Measurements from ENCODE around the gene TRMT2A.

The TRMT2A gene

DNA sequence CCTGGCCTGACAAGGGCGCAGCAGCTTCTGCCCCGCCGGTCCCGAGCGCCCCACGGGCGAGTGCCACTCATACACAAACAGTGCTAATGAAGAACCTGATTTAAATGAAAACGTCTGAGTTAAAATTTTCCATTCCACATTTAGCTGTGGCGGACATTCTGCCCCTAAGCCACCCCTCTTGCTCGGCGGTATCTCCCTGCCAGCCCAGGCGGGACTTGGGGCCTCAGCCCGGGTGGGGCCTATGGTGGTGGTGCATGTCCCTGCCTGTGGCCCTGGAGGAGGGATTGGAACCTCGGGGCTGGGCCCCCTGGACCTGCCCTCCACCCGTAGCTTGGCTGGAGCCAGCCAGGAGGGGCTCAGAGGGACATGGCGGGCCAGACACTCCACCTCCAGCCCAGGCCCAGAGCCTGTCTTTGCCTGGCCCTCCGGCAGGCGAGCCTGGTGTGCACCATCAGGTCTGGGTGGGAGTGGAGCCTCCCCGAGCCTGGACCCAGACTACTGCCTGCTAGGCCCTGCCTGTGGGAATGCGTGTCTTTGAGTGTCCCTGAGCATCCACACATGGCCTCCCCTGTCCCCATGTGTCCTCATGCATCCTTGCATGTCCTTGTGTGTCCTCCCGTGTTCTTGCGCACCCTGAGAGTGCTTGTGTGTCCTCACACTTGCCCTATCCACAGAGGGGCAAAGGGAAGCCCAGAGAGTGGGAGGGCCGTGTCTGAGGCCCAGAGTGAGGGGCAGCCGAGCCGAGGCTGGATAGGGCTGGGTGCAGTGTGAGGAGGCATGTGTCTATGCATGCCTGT is 19.0 kb upstream of the TRMT2A start:
- Histone ChIP-seq H3K4me1 (ENCODE audit: insufficient read depth, low read length) (peaks cover 19% of the 10 kb centered on the region), H3K9me3 (ENCODE audit: low read length) (no peaks in the 10 kb centered on the region), H3K27me3 (ENCODE audit: insufficient read depth, low read length) (no peaks in the 10 kb centered on the region), H3K4me3 (ENCODE audit: low read length) (no peak overlapping the region), H3K36me3 (ENCODE audit: insufficient read depth, low read length) (peaks cover 4% of the 10 kb centered on the region), H2AFZ (ENCODE audit: low read depth, low read length) (no peak overlapping the region)

GRCh38 chr22:20135265-20135664 is 18.2 kb upstream of the TRMT2A start:
- Histone ChIP-seq H3K36me3 (ENCODE audit: insufficient read depth, low read length) (peaks cover 4% of the 10 kb centered on the region), H3K27me3 (ENCODE audit: insufficient read depth, low read length) (no peaks in the 10 kb centered on the region), H3K9me3 (ENCODE audit: low read length) (no peaks in the 10 kb centered on the region), H3K4me1 (ENCODE audit: insufficient read depth, low read length) (peaks cover 24% of the 10 kb centered on the region), H3K4me3 (ENCODE audit: low read length) (no peak overlapping the region), H2AFZ (ENCODE audit: low read depth, low read length) (no peak overlapping the region)

DNA sequence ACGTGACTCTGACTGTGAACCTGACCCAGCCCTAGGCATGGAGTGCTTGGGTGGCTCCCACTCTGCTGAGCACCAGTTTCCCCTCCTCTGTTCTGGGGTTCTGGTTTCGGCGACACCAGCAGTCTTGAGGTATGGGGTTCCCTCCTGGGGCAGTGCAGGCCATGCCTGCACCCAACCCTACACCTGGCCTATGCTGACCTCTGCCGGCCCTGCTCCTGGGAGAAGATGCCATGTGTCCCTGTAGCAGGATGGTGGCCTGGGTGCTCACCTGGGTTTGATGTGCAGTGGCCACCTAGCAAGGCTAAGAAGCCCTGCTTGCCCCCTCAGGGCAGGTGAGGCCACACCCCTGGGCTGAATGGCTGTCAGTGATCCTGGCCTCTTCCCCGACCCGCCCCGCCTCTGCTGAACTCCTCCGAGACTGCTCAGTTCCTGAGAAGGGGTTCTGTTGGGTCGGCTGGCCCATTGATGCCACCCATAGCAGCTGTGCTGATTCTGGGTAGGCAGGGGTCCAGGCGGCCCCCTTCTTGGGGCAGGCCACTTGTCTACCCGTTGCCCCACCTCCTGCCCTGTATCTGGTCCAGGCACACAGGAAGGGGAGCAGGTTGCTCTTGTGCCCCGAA is 17.0 kb upstream of the TRMT2A start:
- no peaks in the 10 kb centered on the region for H3K27me3 ChIP-seq (ENCODE audit: insufficient read depth, low read length)
- H3K4me3 ChIP-seq (ENCODE audit: low read length): no peak overlapping the region
- no peaks in the 10 kb centered on the region for H3K36me3 ChIP-seq (ENCODE audit: insufficient read depth, low read length)

DNA sequence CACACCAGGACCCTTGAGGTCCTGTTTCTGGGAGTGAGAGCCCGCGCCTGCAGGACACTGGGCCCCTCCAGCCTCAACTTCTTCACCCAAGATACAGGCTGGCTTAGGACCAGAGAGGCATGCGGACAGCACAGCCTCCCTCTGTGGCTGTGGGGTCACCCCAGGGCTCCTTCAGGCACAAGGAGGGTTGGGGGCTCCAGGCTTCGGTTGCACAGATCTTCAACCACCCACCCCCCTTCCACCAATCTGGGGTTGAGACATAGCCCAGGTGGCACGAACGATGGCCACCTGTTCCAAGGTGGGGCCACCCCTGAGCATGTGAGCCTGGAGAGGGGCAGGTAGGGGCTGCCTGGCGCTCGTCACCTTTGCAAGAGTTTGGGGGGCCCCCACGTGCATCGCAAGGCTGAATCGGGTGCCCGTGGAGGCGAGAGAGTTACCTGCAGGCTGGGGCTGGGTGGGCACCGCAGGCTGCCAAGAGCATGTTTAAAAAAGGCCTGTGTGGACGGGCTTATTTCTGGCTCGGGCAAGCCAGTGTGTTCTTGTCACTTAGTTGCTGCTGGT is 15.7 kb upstream of the TRMT2A start:
- Histone ChIP-seq H3K36me3 (ENCODE audit: insufficient read depth, low read length) (no peaks in the 10 kb centered on the region), H3K4me3 (ENCODE audit: low read length) (peak overlapping the region; percentile 70), H3K27me3 (ENCODE audit: insufficient read depth, low read length) (no peaks in the 10 kb centered on the region), H2AFZ (ENCODE audit: low read depth, low read length) (no peak overlapping the region), H3K9me3 (ENCODE audit: low read length) (no peaks in the 10 kb centered on the region), H3K4me1 (ENCODE audit: insufficient read depth, low read length) (peaks cover 23% of the 10 kb centered on the region)

More for the DNA sequence above, 17.0 kb upstream of the TRMT2A start:
- H2AFZ ChIP-seq (ENCODE audit: low read depth, low read length): no peak overlapping the region
- peaks cover 24% of the 10 kb centered on the region for H3K4me1 ChIP-seq (ENCODE audit: insufficient read depth, low read length)
- no peaks in the 10 kb centered on the region for H3K9me3 ChIP-seq (ENCODE audit: low read length)

- H3K4me3 ChIP-seq (ENCODE audit: low read length): peak overlapping the region; percentile 70
- peak overlapping the region; percentile 31 for H2AFZ ChIP-seq (ENCODE audit: low read depth, low read length)
- H3K36me3 ChIP-seq (ENCODE audit: insufficient read depth, low read length): peaks cover 3% of the 10 kb centered on the region
- H3K27me3 ChIP-seq (ENCODE audit: insufficient read depth, low read length): no peaks in the 10 kb centered on the region
- no peaks in the 10 kb centered on the region for H3K9me3 ChIP-seq (ENCODE audit: low read length)
- peaks cover 17% of the 10 kb centered on the region for H3K4me1 ChIP-seq (ENCODE audit: insufficient read depth, low read length)
Measured at GRCh38 chr22:20131859-20132685, 15.0 kb upstream of the TRMT2A start.

- peaks cover 14% of the 10 kb centered on the region for H3K4me1 ChIP-seq (ENCODE audit: insufficient read depth, low read length)
- peaks cover 6% of the 10 kb centered on the region for H3K36me3 ChIP-seq (ENCODE audit: insufficient read depth, low read length)
- peak within 1 kb of the TSS; percentile 73 for H3K4me3 ChIP-seq (ENCODE audit: low read length)
- H2AFZ ChIP-seq (ENCODE audit: low read depth, low read length): peak within 1 kb of the TSS; percentile 78
- no peaks in the 10 kb centered on the region for H3K27me3 ChIP-seq (ENCODE audit: insufficient read depth, low read length)
- no peaks in the 10 kb centered on the region for H3K9me3 ChIP-seq (ENCODE audit: low read length)
Measured at GRCh38 chr22:20131597-20131858, 14.5 kb upstream of the TRMT2A start, which contains the start of gene ZDHHC8. ZDHHC8 (plus strand) TSS chr22:20131804; CDS start chr22:20131948, 144 bp downstream.

GRCh38 chr22:20130731-20131596 is 13.9 kb upstream of the TRMT2A start:
- Histone ChIP-seq H3K4me1 (ENCODE audit: insufficient read depth, low read length) (peaks cover 14% of the 10 kb centered on the region), H3K27me3 (ENCODE audit: insufficient read depth, low read length) (no peaks in the 10 kb centered on the region), H3K9me3 (ENCODE audit: low read length) (no peaks in the 10 kb centered on the region), H3K36me3 (ENCODE audit: insufficient read depth, low read length) (peaks cover 11% of the 10 kb centered on the region), H2AFZ (ENCODE audit: low read depth, low read length) (peak overlapping the region; percentile 78), H3K4me3 (ENCODE audit: low read length) (peak overlapping the region; percentile 73)

- Histone ChIP-seq H3K36me3 (ENCODE audit: insufficient read depth, low read length) (peaks cover 18% of the 10 kb centered on the region), H3K9me3 (ENCODE audit: low read length) (no peaks in the 10 kb centered on the region), H3K27me3 (ENCODE audit: insufficient read depth, low read length) (no peaks in the 10 kb centered on the region), H3K4me1 (ENCODE audit: insufficient read depth, low read length) (peaks cover 14% of the 10 kb centered on the region), H3K4me3 (ENCODE audit: low read length) (peak overlapping the region; percentile 73), H2AFZ (ENCODE audit: low read depth, low read length) (no peak overlapping the region)
Measured at GRCh38 chr22:20130319-20130718, 13.3 kb upstream of the TRMT2A start.

GRCh38 chr22:20129747-20130014 is 12.7 kb upstream of the TRMT2A start:
- Histone ChIP-seq H3K9me3 (ENCODE audit: low read length) (no peaks in the 10 kb centered on the region), H3K4me1 (ENCODE audit: insufficient read depth, low read length) (peaks cover 14% of the 10 kb centered on the region), H3K36me3 (ENCODE audit: insufficient read depth, low read length) (peaks cover 24% of the 10 kb centered on the region), H3K4me3 (ENCODE audit: low read length) (no peak overlapping the region), H3K27me3 (ENCODE audit: insufficient read depth, low read length) (no peaks in the 10 kb centered on the region), H2AFZ (ENCODE audit: low read depth, low read length) (no peak overlapping the region)

DNA sequence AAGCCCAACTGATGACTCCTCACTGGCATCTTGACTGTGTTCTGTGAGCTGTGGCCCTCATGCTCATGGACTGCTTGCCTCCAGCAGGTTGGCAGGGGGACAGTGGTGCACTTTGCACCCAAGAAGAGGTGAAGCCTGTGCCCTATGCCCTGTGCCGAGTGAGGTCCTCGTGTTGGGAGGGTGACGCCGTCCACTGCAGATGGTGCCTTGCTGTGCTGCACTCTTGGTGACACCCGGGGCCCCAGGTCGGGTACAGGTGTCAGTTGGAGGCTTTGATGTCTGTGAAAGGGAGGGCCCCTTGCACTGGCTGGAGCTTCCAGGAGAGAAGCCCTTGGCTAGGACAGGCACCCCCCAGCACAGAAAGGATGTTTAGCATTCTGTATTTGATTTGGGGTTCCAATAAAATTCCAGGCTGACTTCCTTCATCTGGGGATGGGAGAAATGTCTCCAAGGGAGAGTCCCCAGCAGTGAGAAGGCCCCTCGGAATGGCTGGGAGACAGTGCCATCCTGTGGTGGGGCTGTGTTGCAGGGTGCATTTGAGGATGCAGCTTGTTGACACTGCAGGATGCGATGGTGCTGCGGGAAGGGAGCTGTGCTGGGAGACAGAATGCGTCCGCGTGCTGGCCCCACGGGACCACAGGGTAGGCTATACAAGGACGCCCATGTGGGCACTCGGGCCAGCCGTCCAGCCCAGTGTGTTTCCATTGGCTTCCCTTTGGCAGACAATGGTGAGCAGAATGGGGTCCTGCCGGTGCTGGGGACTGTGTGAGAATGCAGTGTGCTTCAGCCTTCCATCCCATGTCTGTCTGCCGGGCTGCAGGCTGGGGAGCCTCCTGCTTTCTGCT is 12.1 kb upstream of the TRMT2A start:
- peaks cover 14% of the 10 kb centered on the region for H3K4me1 ChIP-seq (ENCODE audit: insufficient read depth, low read length)
- H3K27me3 ChIP-seq (ENCODE audit: insufficient read depth, low read length): no peaks in the 10 kb centered on the region
- H3K36me3 ChIP-seq (ENCODE audit: insufficient read depth, low read length): peaks cover 29% of the 10 kb centered on the region
- H3K4me3 ChIP-seq (ENCODE audit: low read length): no peak overlapping the region
- H3K9me3 ChIP-seq (ENCODE audit: low read length): no peaks in the 10 kb centered on the region
- no peak overlapping the region for H2AFZ ChIP-seq (ENCODE audit: low read depth, low read length)

DNA sequence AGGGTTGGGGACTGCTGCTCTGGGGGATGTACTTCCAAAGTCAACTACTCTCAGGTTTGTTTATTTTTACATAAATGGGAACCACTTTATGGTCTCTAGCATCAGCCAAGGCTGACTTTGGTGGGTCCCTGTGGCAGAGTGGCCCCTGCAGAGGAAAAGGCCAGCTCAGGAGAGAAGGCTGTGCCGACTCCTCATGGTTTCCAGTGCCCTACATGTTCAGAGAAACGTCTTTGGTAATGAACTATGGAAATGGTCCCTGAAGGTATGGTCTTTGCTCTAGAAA is 11.5 kb upstream of the TRMT2A start:
- H3K9me3 ChIP-seq (ENCODE audit: low read length): no peaks in the 10 kb centered on the region
- H3K4me1 ChIP-seq (ENCODE audit: insufficient read depth, low read length): peaks cover 14% of the 10 kb centered on the region
- H3K27me3 ChIP-seq (ENCODE audit: insufficient read depth, low read length): no peaks in the 10 kb centered on the region
- no peak overlapping the region for H2AFZ ChIP-seq (ENCODE audit: low read depth, low read length)
- H3K36me3 ChIP-seq (ENCODE audit: insufficient read depth, low read length): peaks cover 35% of the 10 kb centered on the region
- H3K4me3 ChIP-seq (ENCODE audit: low read length): no peak overlapping the region

Data from neuron (in vitro differentiated cells).